Measurements from ENCODE around the gene HIPK1. TPM values are rescaled to one million over a fixed set of nuclear protein-coding genes. Genes with fewer than 3 reads are reported as not detected.

HIPK1 gene
- total RNA-seq, 2 experiments from 2014 or later, result 89.3 to 92.7 TPM

- H3K36me3 Mint-ChIP-seq (ENCODE audit: low read depth), result peaks cover 40% of the 10 kb centered on the region
- no peaks in the 10 kb centered on the region for H3K27me3 Mint-ChIP-seq (ENCODE audit: low read depth)
- no peak for DNase-seq
- no peak overlapping the region for H3K27ac Mint-ChIP-seq
- POLR2A ChIA-PET, result interaction anchor here (1.1 kb wide), 1 partner anchor 15 kb away, joined by 4 read pairs; the partner anchor contains the start of gene HIPK1
- H3K4me3 Mint-ChIP-seq, result no peak overlapping the region
- CTCF ChIA-PET, result interaction anchor here (1.5 to 1.6 kb wide), 2 partner anchors 17 to 50 kb away, joined by 4 to 6 read pairs; no protein-coding TSS in a partner anchor
- peaks cover 10% of the 10 kb centered on the region for H3K4me1 Mint-ChIP-seq (ENCODE audit: low read depth)
- H3K9me3 Mint-ChIP-seq (ENCODE audit: insufficient read depth), result no peaks in the 10 kb centered on the region
- ATAC-seq, result no peak
These were observed 15.0 kb upstream of the HIPK1 start for GRCh38 chr1:113913887-113914664.

- Mint-ChIP-seq H3K27ac (no peak overlapping the region), H3K9me3 (ENCODE audit: insufficient read depth) (no peaks in the 10 kb centered on the region), H3K27me3 (ENCODE audit: low read depth) (no peaks in the 10 kb centered on the region), H3K36me3 (ENCODE audit: low read depth) (peaks cover 17% of the 10 kb centered on the region), H3K4me3 (no peak overlapping the region), H3K4me1 (ENCODE audit: low read depth) (peaks cover 2% of the 10 kb centered on the region)
- POLR2A ChIA-PET, result interaction anchor here (1.0 to 3.5 kb wide), 2 partner anchors 11 to 12 kb away, joined by 4 to 20 read pairs; partner anchors contain the start of gene HIPK1
- DNase-seq, result no peak
- CTCF ChIA-PET, result interaction anchor here (2.0 kb wide), 1 partner anchor 13 kb away, joined by 6 read pairs; no protein-coding TSS in a partner anchor
- ATAC-seq, result no peak
These were observed 12.2 kb upstream of the HIPK1 start for GRCh38 chr1:113916974-113917373.

- Mint-ChIP-seq H3K4me1 (ENCODE audit: low read depth) (peaks cover 2% of the 10 kb centered on the region), H3K9me3 (ENCODE audit: insufficient read depth) (no peaks in the 10 kb centered on the region), H3K27ac (no peak overlapping the region), H3K36me3 (ENCODE audit: low read depth) (peaks cover 17% of the 10 kb centered on the region), H3K4me3 (no peak overlapping the region), H3K27me3 (ENCODE audit: low read depth) (peaks cover 2% of the 10 kb centered on the region)
- ChIA-PET CTCF (interaction anchor here (1.0 to 2.0 kb wide), 4 partner anchors 11 to 42 kb away, joined by 3 to 7 read pairs (median 6); partner anchors contain the start of genes DCLRE1B and HIPK1), POLR2A (interaction anchor here (1.0 to 3.5 kb wide), 2 partner anchors 11 to 12 kb away, joined by 4 to 20 read pairs; partner anchors contain the start of gene HIPK1)
- DNase-seq, result no peak
- peak; percentile 36 for ATAC-seq
These were observed 11.6 kb upstream of the HIPK1 start for GRCh38 chr1:113917400-113918082.

- no peak for ATAC-seq
- H3K27ac Mint-ChIP-seq, result no peak overlapping the region
- ChIA-PET POLR2A (interaction anchor here (3.5 kb wide), 1 partner anchor 11 kb away, joined by 20 read pairs; the partner anchor contains the start of gene HIPK1), CTCF (interaction anchor here (1.0 to 2.0 kb wide), 4 partner anchors 10 to 43 kb away, joined by 3 to 7 read pairs (median 6); partner anchors contain the start of genes DCLRE1B and HIPK1)
- H3K27me3 Mint-ChIP-seq (ENCODE audit: low read depth), result peaks cover 3% of the 10 kb centered on the region
- no peak overlapping the region for H3K4me3 Mint-ChIP-seq
- peaks cover 2% of the 10 kb centered on the region for H3K4me1 Mint-ChIP-seq (ENCODE audit: low read depth)
- H3K9me3 Mint-ChIP-seq (ENCODE audit: insufficient read depth), result no peaks in the 10 kb centered on the region
- DNase-seq, result no peak
- H3K36me3 Mint-ChIP-seq (ENCODE audit: low read depth), result peaks cover 13% of the 10 kb centered on the region
These were observed 10.9 kb upstream of the HIPK1 start for GRCh38 chr1:113918243-113918642.

GRCh38 chr1:113922957-113923356, 6.2 kb upstream of the HIPK1 start:
- Mint-ChIP-seq H3K36me3 (ENCODE audit: low read depth) (no peaks in the 10 kb centered on the region), H3K27me3 (ENCODE audit: low read depth) (peaks cover 8% of the 10 kb centered on the region), H3K27ac (no peak overlapping the region), H3K4me1 (ENCODE audit: low read depth) (peaks cover 4% of the 10 kb centered on the region), H3K9me3 (ENCODE audit: insufficient read depth) (no peaks in the 10 kb centered on the region), H3K4me3 (no peak overlapping the region)
- POLR2A ChIA-PET, result no interaction called here
- DNase-seq, result no peak
- CTCF ChIA-PET, result no interaction called here
- no peak for ATAC-seq

GRCh38 chr1:113924473-113924872, 4.7 kb upstream of the HIPK1 start:
- no peak for DNase-seq
- no peak overlapping the region for H3K4me3 Mint-ChIP-seq
- H3K27me3 Mint-ChIP-seq (ENCODE audit: low read depth), result peaks cover 8% of the 10 kb centered on the region
- H3K36me3 Mint-ChIP-seq (ENCODE audit: low read depth), result no peaks in the 10 kb centered on the region
- no peak for ATAC-seq
- POLR2A ChIA-PET, result interaction anchor here (0.9 kb wide), 1 partner anchor 9 kb away, joined by 3 read pairs; no protein-coding TSS in a partner anchor
- H3K9me3 Mint-ChIP-seq (ENCODE audit: insufficient read depth), result no peaks in the 10 kb centered on the region
- CTCF ChIA-PET, result interaction anchor here (0.7 to 1.1 kb wide), 3 partner anchors 11 to 139 kb away, joined by 3 read pairs; no protein-coding TSS in a partner anchor
- no peak overlapping the region for H3K27ac Mint-ChIP-seq
- peaks cover 14% of the 10 kb centered on the region for H3K4me1 Mint-ChIP-seq (ENCODE audit: low read depth)

GRCh38 chr1:113928187-113928930, 765 bp upstream of the HIPK1 start:
- Mint-ChIP-seq H3K4me1 (ENCODE audit: low read depth) (peaks cover 38% of the 10 kb centered on the region), H3K36me3 (ENCODE audit: low read depth) (peaks cover 7% of the 10 kb centered on the region), H3K4me3 (peak overlapping the region; percentile 95), H3K27ac (peak overlapping the region; percentile 99), H3K27me3 (ENCODE audit: low read depth) (peaks cover 5% of the 10 kb centered on the region), H3K9me3 (ENCODE audit: insufficient read depth) (no peaks in the 10 kb centered on the region)
- ATAC-seq (no peak), DNase-seq (no peak)
- ChIA-PET POLR2A (interaction anchor here (0.9 to 5.5 kb wide), 13 partner anchors 8 to 165 kb away, joined by 3 to 110 read pairs (median 7); partner anchors contain the start of genes AP4B1 and DCLRE1B), CTCF (interaction anchor here (0.8 to 7.4 kb wide), 18 partner anchors 9 to 354 kb away, joined by 3 to 121 read pairs (median 6); partner anchors contain the start of genes AP4B1 and DCLRE1B)

- ChIA-PET CTCF (interaction anchor here (1.2 to 7.4 kb wide), 19 partner anchors 10 to 118 kb away, joined by 3 to 121 read pairs (median 6); partner anchors contain the start of genes AP4B1, DCLRE1B and RSBN1), POLR2A (interaction anchor here (0.6 to 5.5 kb wide), 27 partner anchors 10 to 1311 kb away, joined by 3 to 110 read pairs (median 6); partner anchors contain the start of genes AP4B1, CSDE1, DCLRE1B and PHTF1)
- ATAC-seq (peak; percentile 37), DNase-seq (peak; percentile 67)
- Mint-ChIP-seq H3K36me3 (ENCODE audit: low read depth) (peaks cover 18% of the 10 kb centered on the region), H3K9me3 (ENCODE audit: insufficient read depth) (no peaks in the 10 kb centered on the region), H3K4me1 (ENCODE audit: low read depth) (peaks cover 49% of the 10 kb centered on the region), H3K27me3 (ENCODE audit: low read depth) (no peaks in the 10 kb centered on the region), H3K27ac (peak overlapping the region; percentile 94), H3K4me3 (peak overlapping the region; percentile 95)
These were observed 800 bp downstream of the HIPK1 start for GRCh38 chr1:113929750-113930498.

GRCh38 chr1:113930499-113931161, 1.5 kb downstream of the HIPK1 start:
- peak; percentile 81 for DNase-seq
- CTCF ChIA-PET, result interaction anchor here (0.7 to 7.4 kb wide), 15 partner anchors 10 to 171 kb away, joined by 3 to 121 read pairs (median 5); partner anchors contain the start of genes AP4B1, DCLRE1B and RSBN1

More at GRCh38 chr1:113930499-113931161, 1.5 kb downstream of the HIPK1 start:
- H3K36me3 Mint-ChIP-seq (ENCODE audit: low read depth), result peaks cover 25% of the 10 kb centered on the region
- ATAC-seq, result peak; percentile 50
- H3K4me1 Mint-ChIP-seq (ENCODE audit: low read depth), result peaks cover 56% of the 10 kb centered on the region
- no peaks in the 10 kb centered on the region for H3K27me3 Mint-ChIP-seq (ENCODE audit: low read depth)
- H3K9me3 Mint-ChIP-seq (ENCODE audit: insufficient read depth), result no peaks in the 10 kb centered on the region
- peak overlapping the region; percentile 94 for H3K27ac Mint-ChIP-seq
- POLR2A ChIA-PET, result interaction anchor here (0.6 to 5.5 kb wide), 21 partner anchors 10 to 827 kb away, joined by 3 to 110 read pairs (median 8); partner anchors contain the start of genes AP4B1, CSDE1, DCLRE1B and PHTF1
- peak overlapping the region; percentile 91 for H3K4me3 Mint-ChIP-seq
